Stimulated activated CD4-positive, alpha-beta T cell treated with anti-CD3 and anti-CD28 coated beads, TNF-alpha, amount 100 ng/mL, for 1 hour (primary cell): ENCODE results near the gene SETX.

ENCODE experiments used
- DNase-seq, 3 donors: peaks; one replicate each; pipeline ENCODE4 v3.0.0-alpha.2; 2020; ENCODE audit warnings: low read depth in 3 of 3, low spot score in 1 of 3

SETX gene

GRCh38 chr9:132288966-132289365, 65.8 kb downstream of the SETX start:
- DNase-seq: no peak

GRCh38 chr9:132288361-132288760, 66.4 kb downstream of the SETX start:
- DNase-seq: no peak

GRCh38 chr9:132287256-132287760, 67.5 kb downstream of the SETX start:
- DNase-seq: no peak

- DNase-seq: no peak
Measured at GRCh38 chr9:132283863-132284262, 70.9 kb downstream of the SETX start.

GRCh38 chr9:132283165-132283564, 71.6 kb downstream of the SETX start:
- no peak for DNase-seq

GRCh38 chr9:132274861-132275260, 79.9 kb downstream of the SETX start:
- no peak for DNase-seq

- DNase-seq: peak in 1 of 3 donors; percentile 17
Measured at GRCh38 chr9:132269704-132270516, 84.9 kb downstream of the SETX start.

- peak; percentile 37 to 56 (median 42) for DNase-seq
Measured at GRCh38 chr9:132268725-132269352, 85.9 kb downstream of the SETX start.

GRCh38 chr9:132267660-132268059, 87.1 kb downstream of the SETX start:
- DNase-seq: no peak

GRCh38 chr9:132266017-132266416, 88.8 kb downstream of the SETX start:
- DNase-seq: no peak

- no peak for DNase-seq
Measured at GRCh38 chr9:132260846-132261245, 93.9 kb downstream of the SETX start.

GRCh38 chr9:132250324-132251262, 104.2 kb downstream of the SETX start:
- DNase-seq: no peak

- DNase-seq: no peak
Measured at GRCh38 chr9:132249690-132250089, 105.1 kb downstream of the SETX start.

- no peak for DNase-seq
Measured at GRCh38 chr9:132249123-132249522, 105.7 kb downstream of the SETX start.

GRCh38 chr9:132247942-132248341, 106.8 kb downstream of the SETX start:
- no peak for DNase-seq

GRCh38 chr9:132245465-132245864, 109.3 kb downstream of the SETX start:
- DNase-seq: no peak

- DNase-seq: no peak
Measured at GRCh38 chr9:132244582-132245455, 110.0 kb downstream of the SETX start.

- DNase-seq: no peak
Measured at GRCh38 chr9:132243156-132244074, 111.4 kb downstream of the SETX start.

GRCh38 chr9:132242621-132243155, 112.1 kb downstream of the SETX start:
- no peak for DNase-seq
